DOHH2 (cell line): ENCODE data around the gene FBXL20.
"Not testable (repeated sequence)": the region's sequence is repeated elsewhere in the genome, so short reads cannot be mapped to it uniquely, and the experiment has no call there.

Source experiments
- H3F3A ChIP-seq: fragments of 200-600 bp; sonication (generic), shearing (Covaris generic); 2 replicates; pipeline ENCODE4 v1.6.0; 2016; ENCODE audit warnings: antibody characterized with exemption, mild to moderate bottlenecking; ENCODE audit not compliant: control insufficient read depth, insufficient read depth
- H3K27ac ChIP-seq: fragments of 200-600 bp; sonication (generic); 2 replicates; pipeline ENCODE4 v1.5.1; 2014; ENCODE audit warnings: low read depth, mild to moderate bottlenecking, low read length, moderate library complexity
- H3K27me3 ChIP-seq: fragments of 200-600 bp; sonication (generic); 2 replicates; pipeline ENCODE4 v1.6.1; 2014; ENCODE audit warnings: mild to moderate bottlenecking, low read length, mixed read lengths; ENCODE audit not compliant: control insufficient read depth
- H3K36me3 ChIP-seq: fragments of 200-600 bp; sonication (generic); 2 replicates; pipeline ENCODE4 v1.6.1; 2014; ENCODE audit warnings: mild to moderate bottlenecking, low read length, moderate library complexity, mixed read lengths; ENCODE audit not compliant: control insufficient read depth
- H3K4me1 ChIP-seq: fragments of 200-600 bp; sonication (generic); 2 replicates; pipeline ENCODE4 v1.6.1; 2014; ENCODE audit warnings: mild to moderate bottlenecking, low read length, mixed read lengths; ENCODE audit not compliant: control insufficient read depth
- H3K4me2 ChIP-seq: fragments of 200-600 bp; sonication (generic); 2 replicates; pipeline ENCODE4 v1.6.0; 2014; ENCODE audit warnings: mild to moderate bottlenecking, low read length, moderate library complexity
- H3K4me3 ChIP-seq: fragments of 200-600 bp; sonication (generic); 2 replicates; pipeline ENCODE4 v1.5.1; 2014; ENCODE audit warnings: mild to moderate bottlenecking, low read length, mixed read lengths
- H3K79me2 ChIP-seq: fragments of 200-600 bp; sonication (generic); 2 replicates; pipeline ENCODE4 v1.6.1; 2014; ENCODE audit warnings: mild to moderate bottlenecking, low read length, mixed read lengths; ENCODE audit not compliant: control insufficient read depth
- H3K9me2 ChIP-seq: fragments of 200-600 bp; sonication (generic); replicated peaks from 2 replicates; pipeline ENCODE4 v1.6.1; 2014; ENCODE audit warnings: mild to moderate bottlenecking, low read length, mixed read lengths; ENCODE audit not compliant: control insufficient read depth
- H3K9me3 ChIP-seq: fragments of 200-600 bp; sonication (generic); 2 replicates; pipeline ENCODE4 v1.6.1; 2014; ENCODE audit warnings: antibody characterized with exemption, low read length, mixed read lengths; ENCODE audit not compliant: control insufficient read depth, insufficient read depth
- H4K20me1 ChIP-seq: fragments of 200-600 bp; sonication (generic); 2 replicates; pipeline ENCODE4 v1.6.0; 2014; ENCODE audit warnings: low read depth, mild to moderate bottlenecking, antibody characterized with exemption, low read length, moderate library complexity; ENCODE audit not compliant: control insufficient read depth, insufficient read depth
- EZH2phosphoT487 ChIP-seq: fragments of 200-600 bp; sonication (generic); IDR thresholded peaks from 2 replicates; pipeline ENCODE4 v1.6.1; 2017; ENCODE audit warnings: borderline replicate concordance, mild to moderate bottlenecking, antibody characterized with exemption, low read length, moderate library complexity, mixed read lengths
- TF ChIP-seq, protein P1 (sequence below): fragments of 200-600 bp; sonication (generic); IDR thresholded peaks from one replicate; pipeline ENCODE4 v1.5.1; 2014; ENCODE audit warnings: antibody characterized with exemption, mild to moderate bottlenecking, low read depth, low read length; ENCODE audit not compliant: poor library complexity, severe bottlenecking

FBXL20 gene

DNA sequence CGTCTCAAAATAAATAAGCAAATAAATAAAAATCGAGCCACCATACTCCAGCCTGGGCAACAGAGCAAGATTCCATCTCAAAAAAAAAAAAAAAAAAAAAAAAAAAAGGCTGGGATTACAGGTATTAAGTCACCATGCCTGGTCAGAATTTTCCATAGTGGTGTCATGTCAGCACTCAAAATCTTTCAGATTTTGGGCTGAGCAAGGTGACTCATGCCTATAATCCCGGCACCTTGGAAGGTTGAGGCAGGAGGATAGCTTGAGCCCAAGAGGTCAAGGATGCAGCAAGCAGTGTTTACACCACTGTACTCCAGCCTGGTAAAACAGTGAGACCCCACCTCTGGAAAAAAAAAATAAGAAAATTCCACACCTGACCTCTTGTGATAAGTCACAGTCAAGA is 52.2 kb downstream of the FBXL20 start:
- no peaks in the 10 kb centered on the region for H3K79me2 ChIP-seq
- H3K9me2 ChIP-seq, result no peaks in the 10 kb centered on the region
- no peaks in the 10 kb centered on the region; the same call in 1 of the 2 replicates for H3F3A ChIP-seq
- no peaks in the 10 kb centered on the region for H3K27me3 ChIP-seq
- H4K20me1 ChIP-seq, result no peaks in the 10 kb centered on the region
- H3K27ac ChIP-seq, result no peak overlapping the region
- H3K4me1 ChIP-seq, result peaks cover 5% of the 10 kb centered on the region; the same call in 1 of the 2 replicates
- TF ChIP-seq, protein P1, sequence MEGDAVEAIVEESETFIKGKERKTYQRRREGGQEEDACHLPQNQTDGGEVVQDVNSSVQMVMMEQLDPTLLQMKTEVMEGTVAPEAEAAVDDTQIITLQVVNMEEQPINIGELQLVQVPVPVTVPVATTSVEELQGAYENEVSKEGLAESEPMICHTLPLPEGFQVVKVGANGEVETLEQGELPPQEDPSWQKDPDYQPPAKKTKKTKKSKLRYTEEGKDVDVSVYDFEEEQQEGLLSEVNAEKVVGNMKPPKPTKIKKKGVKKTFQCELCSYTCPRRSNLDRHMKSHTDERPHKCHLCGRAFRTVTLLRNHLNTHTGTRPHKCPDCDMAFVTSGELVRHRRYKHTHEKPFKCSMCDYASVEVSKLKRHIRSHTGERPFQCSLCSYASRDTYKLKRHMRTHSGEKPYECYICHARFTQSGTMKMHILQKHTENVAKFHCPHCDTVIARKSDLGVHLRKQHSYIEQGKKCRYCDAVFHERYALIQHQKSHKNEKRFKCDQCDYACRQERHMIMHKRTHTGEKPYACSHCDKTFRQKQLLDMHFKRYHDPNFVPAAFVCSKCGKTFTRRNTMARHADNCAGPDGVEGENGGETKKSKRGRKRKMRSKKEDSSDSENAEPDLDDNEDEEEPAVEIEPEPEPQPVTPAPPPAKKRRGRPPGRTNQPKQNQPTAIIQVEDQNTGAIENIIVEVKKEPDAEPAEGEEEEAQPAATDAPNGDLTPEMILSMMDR, result no peak
- TF ChIP-seq EZH2phosphoT487, result no peak
- no peak overlapping the region for H3K4me2 ChIP-seq
- H3K36me3 ChIP-seq, result no peaks in the 10 kb centered on the region
- no peak overlapping the region for H3K4me3 ChIP-seq
- no peaks in the 10 kb centered on the region for H3K9me3 ChIP-seq

DNA sequence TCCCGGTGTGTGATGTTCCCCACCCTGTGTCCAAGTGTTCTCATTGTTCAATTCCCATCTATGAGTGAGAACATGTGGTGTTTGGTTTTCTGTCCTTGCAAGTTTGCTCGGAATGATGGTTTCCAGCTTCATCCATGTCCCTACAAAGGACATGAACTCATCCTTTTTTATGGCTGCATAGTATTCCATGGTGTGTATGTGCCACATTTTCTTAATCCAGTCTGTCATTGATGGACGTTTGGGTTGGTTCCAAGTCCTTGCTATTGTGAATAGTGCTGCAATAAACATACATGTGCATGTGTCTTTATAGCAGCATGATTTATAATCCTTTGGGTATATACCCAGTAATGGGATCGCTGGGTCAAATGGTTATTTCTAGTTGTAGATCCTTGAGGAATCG is 54.6 kb downstream of the FBXL20 start:
- not testable (repeated sequence) for H3K27ac ChIP-seq, H3K9me3 ChIP-seq, H3K27me3 ChIP-seq, H3K79me2 ChIP-seq, H3F3A ChIP-seq, H4K20me1 ChIP-seq, H3K9me2 ChIP-seq, H3K4me2 ChIP-seq, H3K4me3 ChIP-seq, H3K36me3 ChIP-seq, H3K4me1 ChIP-seq

DNA sequence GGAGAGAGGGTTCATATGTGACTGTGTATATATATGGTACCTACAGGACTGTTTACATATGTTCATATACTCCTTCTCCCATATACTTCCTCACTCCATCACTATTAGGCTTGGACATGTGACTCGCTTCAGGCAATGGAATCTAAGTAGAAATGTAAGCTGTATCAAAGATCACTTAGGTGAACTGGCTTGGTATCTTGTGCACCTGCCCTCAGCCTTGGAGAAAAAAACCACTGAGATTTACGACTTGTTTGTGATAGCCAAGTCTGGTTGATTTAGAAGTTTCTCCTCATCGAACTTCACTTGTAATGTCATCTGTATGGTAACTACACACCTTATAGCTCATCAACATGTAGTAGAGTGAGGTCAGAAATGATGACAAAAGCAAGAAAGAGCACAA is 59.9 kb downstream of the FBXL20 start:
- no peaks in the 10 kb centered on the region for H3K27me3 ChIP-seq
- H3K79me2 ChIP-seq, result no peaks in the 10 kb centered on the region
- TF ChIP-seq EZH2phosphoT487, result no peak
- TF ChIP-seq, protein P1, result no peak
- no peak overlapping the region for H3K4me3 ChIP-seq
- no peaks in the 10 kb centered on the region for H4K20me1 ChIP-seq
- H3K36me3 ChIP-seq, result no peaks in the 10 kb centered on the region
- H3K4me1 ChIP-seq, result peaks cover 5% of the 10 kb centered on the region
- no peak overlapping the region for H3K27ac ChIP-seq
- no peak overlapping the region for H3K4me2 ChIP-seq
- H3K9me3 ChIP-seq, result no peaks in the 10 kb centered on the region
- H3F3A ChIP-seq, result peaks cover 2% of the 10 kb centered on the region; the same call in 1 of the 2 replicates
- H3K9me2 ChIP-seq, result no peaks in the 10 kb centered on the region

DNA sequence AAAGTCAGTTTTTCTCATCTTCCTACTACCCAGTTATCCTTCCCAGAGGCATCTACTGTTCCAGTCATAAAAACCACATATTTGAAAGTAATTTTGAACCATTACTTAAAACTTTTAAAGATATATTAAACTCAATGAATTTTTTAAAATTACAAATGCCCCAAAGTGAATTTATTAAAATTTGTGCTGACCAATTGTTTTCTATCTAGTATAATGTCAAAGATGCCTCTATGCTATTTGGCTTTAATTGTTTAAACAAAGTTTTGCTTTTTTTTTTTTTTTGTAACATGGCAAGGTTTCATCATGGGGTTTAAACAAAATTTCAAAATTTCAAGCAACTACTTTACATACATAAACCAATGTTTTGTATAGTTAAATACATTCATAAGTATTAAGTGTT is 60.7 kb downstream of the FBXL20 start:
- Histone ChIP-seq H3K27me3 (no peaks in the 10 kb centered on the region), H3K9me3 (no peaks in the 10 kb centered on the region), H3K9me2 (no peaks in the 10 kb centered on the region), H3K27ac (no peak overlapping the region), H3K36me3 (no peaks in the 10 kb centered on the region), H3K4me3 (no peak overlapping the region), H3K79me2 (no peaks in the 10 kb centered on the region), H4K20me1 (no peaks in the 10 kb centered on the region), H3F3A (peaks cover 2% of the 10 kb centered on the region; the same call in 1 of the 2 replicates), H3K4me1 (peaks cover 12% of the 10 kb centered on the region), H3K4me2 (no peak overlapping the region)
- no peak for TF ChIP-seq EZH2phosphoT487
- TF ChIP-seq, protein P1, result no peak
